OCI-LY7 (cell line): ENCODE data around the gene NOS2.

Experiments used
- CTCF ChIP-seq: fragments of 200-600 bp; sonication (generic); conservative IDR thresholded peaks from 2 replicates; pipeline ENCODE4 v1.5.1; 2014; ENCODE audit warnings: mild to moderate bottlenecking, antibody characterized with exemption, low read length, moderate library complexity, mixed read lengths
- EZH2phosphoT487 ChIP-seq: fragments of 200-600 bp; sonication (generic); IDR thresholded peaks from 2 replicates; pipeline ENCODE4 v1.6.1; 2018; ENCODE audit warnings: low read depth, borderline replicate concordance, mild to moderate bottlenecking, mixed run types, antibody characterized with exemption, low read length, moderate library complexity, mixed read lengths

GRCh38 chr17:27849474-27850185, 49.3 kb upstream of the NOS2 start:
- no peak for TF ChIP-seq CTCF
- no peak for TF ChIP-seq EZH2phosphoT487
